CD4-positive, alpha-beta T cell (primary cell): ENCODE results near the gene CARD10. TPM values are rescaled to one million over a fixed set of nuclear protein-coding genes. Genes with fewer than 3 reads are reported as not detected.
A peak's percentile ranks its signal among the peaks of the same experiment; 100 is the strongest.

Source experiments
- ATAC-seq: fragments of 200-7000 bp; cut with Tn5 transposase; one replicate; pipeline ENCODE4 v1.10.0; 2022; ENCODE audit warnings: mild to moderate bottlenecking; ENCODE audit not compliant: poor library complexity
- CTCF ChIA-PET: fragments of 350-600 bp; sonication (Branson Sonifier 250); formaldehyde crosslinking; loops from one replicate; lab custom pipeline; 2021; ENCODE audit warnings: antibody characterized with exemption, inconsistent platforms; lab: Charles Lee
- POLR2A ChIA-PET: fragments of 350-600 bp; sonication (Branson Sonifier 250); formaldehyde crosslinking; loops from one replicate; lab custom pipeline; 2021; ENCODE audit warnings: antibody characterized with exemption, inconsistent platforms; lab: Charles Lee
- DNase-seq, 14 experiments: peaks; one replicate each; pipeline ENCODE4 v3.0.0-alpha.2; 2013 to 2020; ENCODE audit warnings: mixed read lengths in 2 of 14
- H3K27ac ChIP-seq, 2 donors: one replicate each; pipeline versions ENCODE4 v1.5.1 to v1.7.0; 2013; ENCODE audit warnings: low read length in 2 of 2, low read depth in 1 of 2, mild to moderate bottlenecking in 1 of 2
- H3K27me3 ChIP-seq, 2 experiments: 1 replicate in 1 of 2; 2 replicates in 1 of 2; pipeline versions ENCODE4 v1.6.1 to v1.7.0; 2013; ENCODE audit warnings: low read length in 2 of 2, control low read depth in 1 of 2, mild to moderate bottlenecking in 1 of 2, moderate library complexity in 1 of 2; ENCODE audit not compliant: insufficient read depth in 2 of 2, control insufficient read depth in 1 of 2
- H3K36me3 ChIP-seq: one replicate; pipeline ENCODE4 v1.6.1; 2013; ENCODE audit warnings: low read length, control low read depth; ENCODE audit not compliant: insufficient read depth
- H3K4me1 ChIP-seq: one replicate; pipeline ENCODE4 v1.6.1; 2013; ENCODE audit warnings: low read length, control low read depth; ENCODE audit not compliant: insufficient read depth
- H3K4me3 ChIP-seq: one replicate; pipeline ENCODE4 v1.5.1; 2013; ENCODE audit warnings: mild to moderate bottlenecking, low read length, moderate library complexity
- H3K9me3 ChIP-seq, 2 experiments: 1 replicate in 1 of 2; 2 replicates in 1 of 2; pipeline versions ENCODE4 v1.6.1 to v1.7.0; 2013; ENCODE audit warnings: low read length in 2 of 2, mild to moderate bottlenecking in 2 of 2, control low read depth in 1 of 2, moderate library complexity in 1 of 2; ENCODE audit not compliant: control insufficient read depth in 1 of 2, insufficient read depth in 1 of 2
- H3K27ac Mint-ChIP-seq: one replicate; pipeline ENCODE4 v1.8.0; 2020; ENCODE audit warnings: mixed read lengths
- H3K27me3 Mint-ChIP-seq: one replicate; pipeline ENCODE4 v1.8.0; 2021; ENCODE audit warnings: mixed read lengths
- H3K36me3 Mint-ChIP-seq: one replicate; pipeline ENCODE4 v1.8.0; 2021; ENCODE audit warnings: low read depth, mixed read lengths
- H3K4me1 Mint-ChIP-seq: one replicate; pipeline ENCODE4 v1.8.0; 2021; ENCODE audit warnings: low read depth, mixed read lengths
- H3K4me3 Mint-ChIP-seq: one replicate; pipeline ENCODE4 v1.8.0; 2020; ENCODE audit warnings: mild to moderate bottlenecking, mixed read lengths
- H3K9me3 Mint-ChIP-seq: one replicate; pipeline ENCODE4 v1.8.0; 2020; ENCODE audit warnings: mixed read lengths
- CTCF ChIP-seq: fragments of 200-600 bp; IDR thresholded peaks from one replicate; pipeline ENCODE4 v1.8.0; 2022; ENCODE audit warnings: antibody characterized with exemption, mild to moderate bottlenecking
- intact Hi-C, 2 experiments: fragments of 100-400 bp; cut with DNase I in 1 of 2; cut with micrococcal nuclease in 1 of 2; formaldehyde crosslinking; loops; one replicate each; pipeline versions ENCODE4 v1.15.1 to v1.9.0; 2023 to 2025; cut with DNase I, micrococcal nuclease
- total RNA-seq, 174 experiments: library from RNA in 2 of 174; stranded (reverse) in 2 of 174; gene quantifications; one replicate each; pipeline ENCODE4 v1.2.3 and lab custom pipeline; 2021 to 2026

CARD10 gene
- total RNA-seq, 2 experiments from 2014 or later = 0.20 to 0.63 TPM

- intact Hi-C loops = loop anchor here in 1 of 2 experiments (10.0 kb wide), 1 partner anchor 198 kb away; the partner anchor contains the start of gene NOL12
- H3K27me3 Mint-ChIP-seq = no peaks in the 10 kb centered on the region
- H3K4me3 ChIP-seq = peak within 1 kb of the TSS; percentile 94
- peak; percentile 48 for ATAC-seq
- ChIA-PET CTCF (interaction anchor here (1.0 to 3.4 kb wide), 3 partner anchors 14 to 121 kb away, joined by 4 to 17 read pairs (median 4); no protein-coding TSS in a partner anchor), POLR2A (interaction anchor here (0.6 to 3.9 kb wide), 17 partner anchors 11 to 509 kb away, joined by 3 to 78 read pairs (median 4); partner anchors contain the start of genes GGA1 and RAC2)
- H3K4me1 ChIP-seq = peaks cover 85% of the 10 kb centered on the region
- no peak for TF ChIP-seq CTCF
- no peaks in the 10 kb centered on the region for H3K9me3 Mint-ChIP-seq
- H3K9me3 ChIP-seq = no peaks in the 10 kb centered on the region
- peak within 1 kb of the TSS; percentile 98 for H3K27ac Mint-ChIP-seq
- H3K36me3 ChIP-seq = peaks cover 19% of the 10 kb centered on the region
- H3K4me1 Mint-ChIP-seq = peaks cover 77% of the 10 kb centered on the region
- H3K4me3 Mint-ChIP-seq = peak within 1 kb of the TSS; percentile 93
- peak within 1 kb of the TSS; percentile 87 to 88 for H3K27ac ChIP-seq
- peaks cover 48% of the 10 kb centered on the region for H3K36me3 Mint-ChIP-seq
- no peaks in the 10 kb centered on the region for H3K27me3 ChIP-seq
- DNase-seq = peak; percentile 46 to 90 (median 72)
Observed at GRCh38 chr22:37486224-37486845, 32.9 kb downstream of the CARD10 start, which contains the start of gene MFNG. Gene MFNG, minus strand, starts transcription at chr22:37486384. Its CDS starts 207 bp downstream, at chr22:37486177.

GRCh38 chr22:37485395-37486223, 33.6 kb downstream of the CARD10 start:
- Histone ChIP-seq H3K27ac (peak overlapping the region; percentile 87 to 88), H3K27me3 (no peaks in the 10 kb centered on the region), H3K36me3 (peaks cover 26% of the 10 kb centered on the region), H3K4me1 (peaks cover 86% of the 10 kb centered on the region), H3K4me3 (peak overlapping the region; percentile 94), H3K9me3 (no peaks in the 10 kb centered on the region)
- H3K4me1 Mint-ChIP-seq = peaks cover 74% of the 10 kb centered on the region
- no peaks in the 10 kb centered on the region for H3K27me3 Mint-ChIP-seq
- no peak for ATAC-seq
- peak overlapping the region; percentile 98 for H3K27ac Mint-ChIP-seq
- CTCF ChIA-PET = interaction anchor here (1.5 to 3.4 kb wide), 2 partner anchors 13 to 82 kb away, joined by 4 to 17 read pairs; no protein-coding TSS in a partner anchor
- intact Hi-C loops = loop anchor here in 1 of 2 experiments (10.0 kb wide), 1 partner anchor 199 kb away; the partner anchor contains the start of gene NOL12
- no peak for TF ChIP-seq CTCF
- H3K4me3 Mint-ChIP-seq = peak overlapping the region; percentile 93
- POLR2A ChIA-PET = interaction anchor here (0.6 to 3.9 kb wide), 16 partner anchors 12 to 420 kb away, joined by 3 to 78 read pairs (median 5); partner anchors contain the start of genes GGA1 and RAC2
- no peaks in the 10 kb centered on the region for H3K9me3 Mint-ChIP-seq
- DNase-seq = peak in 8 of 14 experiments; percentile 17 to 48 (median 30)
- peaks cover 55% of the 10 kb centered on the region for H3K36me3 Mint-ChIP-seq
